GM19025 (cell line): Measurements from ENCODE around the gene CXCR2.
"Not testable (repeated sequence)": the region's sequence is repeated elsewhere in the genome, so short reads cannot be mapped to it uniquely, and the experiment has no call there.

Source experiments
- ATAC-seq: cut with Tn5 transposase; IDR thresholded peaks from one replicate; pipeline ENCODE4 v1.9.1; 2021; ENCODE audit warnings: mild to moderate bottlenecking, low read depth, moderate library complexity; ENCODE audit not compliant: unreplicated experiment

The CXCR2 gene

DNA sequence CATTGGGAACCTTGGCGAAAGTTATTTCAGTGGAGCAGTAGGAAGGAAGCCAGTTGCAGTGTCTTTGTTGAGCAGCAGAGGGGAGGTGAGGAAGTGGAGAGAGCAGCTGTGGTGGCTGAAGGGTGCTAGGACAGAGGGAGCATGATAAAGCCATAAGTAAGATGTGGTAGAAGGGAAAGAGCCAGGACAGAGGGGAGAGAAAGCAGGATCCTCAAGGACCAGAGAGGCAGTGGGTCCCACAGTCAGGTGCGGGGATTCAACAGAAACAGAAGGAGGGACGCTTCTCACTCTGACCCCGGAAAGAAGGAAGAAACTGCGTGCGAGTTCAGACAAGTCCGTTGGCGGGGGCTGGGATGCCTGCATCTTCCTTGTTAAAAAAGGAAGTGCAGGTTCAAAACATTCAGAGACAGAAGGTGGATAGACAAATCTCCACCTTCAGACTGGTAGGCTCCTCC, at the start of gene CXCR2:
Gene CXCR2 (plus strand): TSS at position 403 of the 455 bp plus-strand sequence. CDS start 8,774 bp downstream, outside the sequence.
- ATAC-seq = no peak

DNA sequence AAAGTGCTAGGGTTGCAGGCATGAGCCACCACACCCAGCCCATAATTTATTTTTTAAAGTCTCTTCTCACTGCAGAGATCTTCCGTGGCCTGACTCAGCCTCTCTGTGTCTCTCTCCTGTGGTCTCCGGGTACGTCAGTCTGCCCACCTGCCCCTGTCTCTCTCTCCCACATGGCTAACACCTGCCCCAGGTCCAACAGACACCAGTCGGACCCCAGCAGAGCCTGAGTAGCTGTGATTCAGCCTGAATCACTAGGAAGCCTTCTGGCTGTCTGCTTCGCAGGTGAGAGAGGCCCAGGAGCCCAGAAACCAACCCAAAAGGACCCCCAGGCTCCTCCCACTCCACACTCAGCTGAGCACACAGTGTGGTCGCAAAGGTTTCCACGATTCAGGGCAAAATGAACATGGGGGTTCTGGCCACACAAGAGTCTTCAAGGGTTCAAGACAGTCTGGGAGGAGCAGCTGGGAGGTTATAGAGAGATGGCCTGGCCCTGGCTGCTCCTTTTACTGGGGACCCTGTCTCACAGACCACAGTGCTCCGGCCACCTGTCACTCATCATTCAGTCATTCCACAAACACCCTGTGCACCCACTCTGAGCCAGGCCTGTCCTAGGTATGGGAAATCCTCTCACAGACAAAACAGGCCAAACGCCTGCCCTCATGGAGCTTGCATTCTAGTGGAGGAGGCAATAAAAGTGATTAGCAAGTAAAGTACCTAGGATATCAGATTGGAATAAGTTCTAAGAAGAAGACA, 48.2 kb upstream of the CXCR2 start:
- ATAC-seq = no peak

DNA sequence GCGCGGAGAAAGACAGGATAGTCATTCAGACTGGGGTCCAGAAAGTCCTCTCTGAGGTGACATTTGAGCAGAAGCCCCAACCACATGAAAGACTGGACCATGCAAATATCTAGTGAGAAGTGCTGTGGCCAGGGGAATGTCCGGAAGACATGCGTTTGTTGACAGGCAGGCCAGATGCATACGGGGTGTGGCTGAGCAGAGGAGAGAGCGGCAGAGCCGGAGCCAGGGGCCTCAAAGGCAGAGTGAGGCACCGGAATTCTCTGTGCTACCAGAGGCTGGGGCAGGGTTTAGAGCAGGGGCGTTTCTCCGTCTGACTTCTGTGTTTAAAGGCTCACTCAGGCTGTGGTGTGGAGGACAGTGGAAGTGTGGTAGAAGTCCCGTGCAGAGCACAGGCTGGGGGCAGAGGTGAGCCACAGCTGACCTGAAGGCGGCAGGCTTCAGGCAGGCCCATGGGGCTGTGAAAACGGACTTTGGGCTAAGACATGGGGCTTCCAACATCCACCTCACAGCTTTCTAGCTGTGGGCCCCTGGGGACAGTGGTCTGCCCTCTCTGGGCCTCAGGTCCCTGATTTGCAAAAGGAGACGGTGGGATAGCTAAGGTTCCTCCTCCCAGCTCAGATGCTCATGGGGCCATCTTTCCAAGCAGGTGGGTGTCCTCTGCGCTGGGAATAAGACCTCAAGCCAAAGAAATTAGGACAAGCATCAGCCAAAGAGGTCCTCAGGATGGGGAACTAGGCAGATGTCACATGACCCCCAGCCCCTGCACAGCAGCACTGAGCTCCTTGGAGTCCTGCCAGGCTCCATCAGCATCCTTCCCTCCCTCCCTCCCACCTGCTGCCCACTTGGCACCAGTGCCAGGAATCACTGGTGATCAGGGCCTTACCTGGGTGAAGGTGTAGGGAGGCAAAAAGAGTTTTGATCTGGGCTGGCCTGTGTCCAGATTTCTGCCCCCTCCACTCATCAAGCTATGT, 45.6 kb upstream of the CXCR2 start:
- ATAC-seq = no peak

GRCh38 chr2:218081063-218081462, 44.8 kb upstream of the CXCR2 start:
- ATAC-seq = peak; percentile 95

DNA sequence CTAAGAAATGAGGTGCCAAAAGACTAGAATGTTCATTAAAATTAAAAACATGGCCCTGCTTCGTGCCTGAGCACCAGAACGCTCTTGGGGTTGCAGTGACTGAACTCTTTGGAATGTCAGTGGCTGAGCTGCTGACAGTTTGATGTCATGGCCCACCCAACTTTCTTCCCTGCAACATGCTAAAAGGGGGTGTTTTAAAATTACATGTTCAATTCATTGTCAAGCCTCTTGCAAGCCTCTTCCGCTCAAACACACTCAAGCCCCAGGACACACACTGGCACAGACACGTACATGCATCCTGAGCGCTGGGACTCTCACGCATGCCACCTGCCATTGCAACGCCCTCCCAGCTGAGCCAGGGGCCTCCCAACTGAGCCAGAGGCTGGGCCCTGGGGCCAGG, 44.1 kb upstream of the CXCR2 start:
- ATAC-seq = no peak

- no peak for ATAC-seq
These were observed 43.1 kb upstream of the CXCR2 start for GRCh38 chr2:218082586-218083351.

- no peak for ATAC-seq
These were observed 42.5 kb upstream of the CXCR2 start for GRCh38 chr2:218083352-218083676.

DNA sequence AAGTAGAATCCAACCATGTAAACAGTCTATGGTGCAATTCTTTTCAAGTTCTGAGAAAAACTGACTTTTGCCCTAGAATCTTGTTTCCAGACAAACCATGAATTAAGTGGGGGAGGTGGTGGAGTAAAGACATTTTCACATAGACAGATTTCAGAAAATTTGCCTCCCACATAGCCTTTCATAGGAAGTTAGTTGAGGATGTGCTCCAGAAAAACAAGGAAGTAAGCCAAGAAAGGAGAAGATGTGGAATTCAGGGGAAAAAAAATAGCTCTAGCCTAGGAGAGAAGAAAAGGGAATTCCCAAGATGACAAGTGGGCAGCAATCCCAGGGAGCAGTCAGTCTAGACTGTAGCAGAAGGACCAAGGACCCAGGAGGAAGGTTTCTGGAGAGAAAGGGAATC, 39.4 kb upstream of the CXCR2 start:
- ATAC-seq = no peak

GRCh38 chr2:218089259-218089658, 36.6 kb upstream of the CXCR2 start:
- no peak for ATAC-seq

DNA sequence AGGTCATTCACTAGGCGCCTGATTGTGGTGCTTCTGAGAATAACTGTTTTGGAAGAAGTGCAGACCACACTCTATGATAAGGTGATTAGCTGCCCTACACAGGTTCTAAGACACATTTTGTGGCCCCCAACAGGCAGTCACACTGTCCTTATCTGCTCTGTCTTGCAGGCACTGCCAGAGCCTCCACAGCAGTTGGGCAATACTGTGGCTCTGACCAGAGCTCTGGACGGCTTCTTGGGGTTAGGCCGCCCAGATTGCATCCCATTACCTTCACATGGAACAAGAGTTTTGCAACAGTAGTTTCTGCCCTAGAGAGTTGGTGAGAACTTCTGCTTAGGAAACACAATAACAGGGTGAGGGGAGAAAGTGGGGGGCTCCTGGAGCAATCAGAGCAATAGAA, 34.1 kb upstream of the CXCR2 start:
- ATAC-seq = no peak

GRCh38 chr2:218093879-218094278, 31.9 kb upstream of the CXCR2 start:
- no peak for ATAC-seq

GRCh38 chr2:218095853-218096252, 30.0 kb upstream of the CXCR2 start:
- no peak for ATAC-seq

DNA sequence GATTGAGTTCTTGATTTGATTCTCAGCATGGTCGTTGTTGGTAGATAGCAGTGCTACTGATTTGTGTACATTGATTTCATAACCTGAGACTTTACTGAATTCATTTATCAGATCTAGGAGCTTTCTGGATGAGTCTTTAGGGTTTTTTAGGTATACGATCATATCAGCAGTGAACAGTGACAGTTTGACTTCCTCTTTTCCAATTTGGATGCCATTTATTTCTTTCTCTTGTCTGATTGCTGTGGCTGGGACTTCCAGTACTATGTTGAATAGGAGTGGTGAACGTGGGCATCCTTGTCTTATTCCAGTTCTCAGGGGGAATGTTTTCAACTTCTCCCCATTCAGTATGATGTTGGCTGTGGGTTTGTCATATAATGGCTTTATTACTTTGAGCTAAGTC, 27.9 kb upstream of the CXCR2 start:
- no peak for ATAC-seq

DNA sequence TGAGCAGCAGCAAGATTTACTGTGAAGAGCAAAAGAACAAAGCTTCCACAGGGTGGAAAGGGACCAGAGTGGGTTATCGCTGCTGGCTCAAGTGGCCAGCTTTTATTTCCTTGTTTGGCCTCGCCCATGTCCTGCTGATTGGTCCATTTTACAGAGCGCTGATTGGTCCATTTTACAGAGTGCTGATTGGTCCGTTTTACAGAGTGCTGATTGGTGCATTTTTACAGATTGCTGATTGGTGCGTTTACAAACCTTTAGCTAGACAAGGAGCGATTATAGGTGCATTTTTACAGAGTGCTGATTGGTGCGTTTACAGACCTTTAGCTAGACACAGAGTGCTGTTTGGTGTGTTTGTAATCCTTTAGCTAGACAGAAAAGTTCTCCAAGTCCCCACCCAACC, 17.0 kb upstream of the CXCR2 start:
- not testable (repeated sequence) for ATAC-seq

DNA sequence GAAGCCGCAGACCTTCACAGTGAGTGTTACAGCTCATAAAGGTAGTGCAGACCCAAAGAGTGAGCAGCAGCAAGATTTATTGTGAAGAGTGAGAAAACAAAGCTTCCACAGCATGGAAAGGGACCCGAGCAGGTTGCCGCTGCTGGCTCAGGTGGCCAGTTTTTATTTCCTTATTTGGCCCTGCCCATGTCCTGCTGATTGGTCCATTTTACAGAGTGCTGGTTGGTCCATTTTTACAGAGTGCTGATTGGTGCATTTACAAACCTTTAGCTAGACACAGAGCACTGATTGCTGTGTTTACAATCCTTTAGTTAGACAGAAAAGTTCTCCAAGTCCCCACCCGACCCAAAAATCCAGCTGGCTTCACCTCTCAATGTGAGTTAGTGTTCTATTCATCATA, 4.0 kb upstream of the CXCR2 start:
- not testable (repeated sequence) for ATAC-seq

- not testable (repeated sequence) for ATAC-seq
These were observed 3.5 kb upstream of the CXCR2 start for GRCh38 chr2:218122286-218122685.

- no peak for ATAC-seq
These were observed 1.8 kb upstream of the CXCR2 start for GRCh38 chr2:218123986-218124385.

DNA sequence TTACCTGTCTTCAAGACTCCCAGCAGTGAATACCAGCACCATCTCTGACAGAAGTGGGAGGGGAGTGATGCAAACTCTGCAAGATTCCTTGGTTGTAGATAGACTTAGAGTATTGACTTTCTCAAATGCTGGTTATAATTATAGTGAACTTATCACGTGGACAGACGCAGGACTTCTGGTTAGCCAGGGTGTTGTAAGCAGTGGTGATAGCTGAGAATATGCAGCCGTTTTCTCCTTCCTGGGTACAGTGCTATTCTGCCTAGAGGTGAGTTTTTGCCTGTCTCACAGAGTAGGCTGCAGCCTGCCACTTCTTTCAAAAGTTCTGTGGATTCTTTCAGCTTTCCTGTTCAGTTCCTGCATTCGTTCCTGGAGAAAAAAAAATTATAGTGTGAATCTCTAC, 733 bp upstream of the CXCR2 start:
- no peak for ATAC-seq

DNA sequence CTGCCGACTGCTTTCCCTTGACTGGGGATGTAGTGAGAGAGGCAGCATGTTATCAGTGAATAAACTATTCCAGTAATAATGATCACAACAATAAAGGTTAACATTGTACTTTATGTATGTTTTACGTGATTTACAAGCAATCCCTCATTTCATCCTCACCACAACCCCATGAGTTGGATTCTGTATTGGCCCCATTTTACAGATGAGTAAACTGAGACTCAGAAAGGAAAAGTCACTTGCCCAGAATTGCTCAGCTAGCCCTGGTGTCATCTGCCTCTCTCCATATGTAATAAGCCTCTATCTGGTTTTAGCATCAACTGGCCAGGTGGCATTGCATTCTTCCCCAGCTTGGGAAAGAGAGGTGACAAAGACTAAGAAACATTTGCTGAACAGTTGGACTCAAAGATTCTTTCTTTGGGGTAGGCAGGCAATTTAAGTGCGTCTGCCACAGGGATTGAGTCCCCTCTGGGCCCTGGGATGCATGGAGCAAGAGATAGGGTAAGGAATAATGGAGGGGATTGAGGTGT, 2.2 kb downstream of the CXCR2 start:
- no peak for ATAC-seq

DNA sequence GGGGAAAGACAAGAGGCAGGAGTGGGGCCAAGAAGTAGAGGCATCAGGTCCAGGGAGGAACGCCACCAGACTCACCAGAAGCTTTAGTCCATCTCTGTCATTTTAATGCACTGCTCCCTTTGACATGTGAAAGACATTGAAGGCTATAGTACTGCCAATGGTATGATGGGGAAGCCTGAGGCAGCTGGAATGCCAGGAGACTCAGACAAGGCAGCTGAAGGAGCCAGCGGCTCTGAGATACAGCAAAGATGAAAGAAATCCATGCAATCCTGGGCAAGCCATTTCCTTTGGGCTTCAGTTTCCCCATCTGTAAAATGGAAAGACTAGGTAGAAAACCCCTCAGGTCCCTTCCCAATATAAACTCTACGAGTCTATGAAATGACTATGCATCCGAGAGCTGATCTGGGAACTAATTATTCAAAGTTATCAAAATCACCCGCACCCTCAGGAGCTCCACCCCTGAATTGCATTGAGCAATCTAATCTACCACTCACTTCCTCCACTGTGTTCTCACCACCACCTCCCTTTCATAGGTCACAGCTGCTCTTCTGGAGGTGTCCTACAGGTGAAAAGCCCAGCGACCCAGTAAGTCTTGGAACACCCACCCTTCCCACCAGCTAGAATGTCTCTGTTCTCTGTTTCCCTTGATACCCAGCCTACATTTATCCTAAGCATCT, 3.1 kb downstream of the CXCR2 start:
- no peak for ATAC-seq
